CD8-positive, alpha-beta memory T cell (primary cell): ENCODE data around the gene RHOA. TPM values are rescaled to one million over a fixed set of nuclear protein-coding genes. Genes with fewer than 3 reads are reported as not detected.
A peak's percentile ranks its signal among the peaks of the same experiment; 100 is the strongest.
"Not testable (repeated sequence)": the region's sequence is repeated elsewhere in the genome, so short reads cannot be mapped to it uniquely, and the experiment has no call there.

Experiments
- CTCF ChIA-PET: fragments of 350-600 bp; sonication (Branson Sonifier 250); formaldehyde crosslinking; loops from one replicate; lab custom pipeline; 2021; ENCODE audit warnings: antibody characterized with exemption; lab: Charles Lee
- POLR2A ChIA-PET: fragments of 350-600 bp; sonication (Branson Sonifier 250); formaldehyde crosslinking; loops from one replicate; lab custom pipeline; 2021; ENCODE audit warnings: antibody characterized with exemption; lab: Charles Lee
- DNase-seq, 5 donors: peaks; one replicate each; pipeline versions ENCODE4 v3.0.0 to v3.0.0-alpha.2; 2020 to 2022; ENCODE audit warnings: mixed read lengths in 1 of 5
- H3K27ac ChIP-seq: one replicate; pipeline ENCODE4 v1.7.0; 2013; ENCODE audit warnings: low read depth, mild to moderate bottlenecking, low read length, moderate library complexity
- H3K27me3 ChIP-seq: 2 replicates; pipeline ENCODE4 v1.7.0; 2013; ENCODE audit warnings: low read length, mild to moderate bottlenecking; ENCODE audit not compliant: insufficient read depth, poor library complexity, severe bottlenecking
- H3K36me3 ChIP-seq: 2 replicates; pipeline ENCODE4 v1.7.0; 2013; ENCODE audit warnings: mild to moderate bottlenecking, low read length, moderate library complexity; ENCODE audit not compliant: insufficient read depth
- H3K4me1 ChIP-seq: 2 replicates; pipeline ENCODE4 v1.7.0; 2013; ENCODE audit warnings: mild to moderate bottlenecking, low read length, moderate library complexity; ENCODE audit not compliant: insufficient read depth
- H3K4me3 ChIP-seq: 2 replicates; pipeline ENCODE4 v1.7.0; 2013; ENCODE audit warnings: mild to moderate bottlenecking, low read length
- H3K9me3 ChIP-seq: 2 replicates; pipeline ENCODE4 v1.7.0; 2013; ENCODE audit warnings: mild to moderate bottlenecking, low read length
- H3K27ac Mint-ChIP-seq, 8 donors: one replicate each; pipeline ENCODE4 v1.8.0; 2020 to 2021; ENCODE audit warnings: mixed read lengths in 8 of 8, mild to moderate bottlenecking in 6 of 8, inconsistent platforms in 3 of 8, moderate library complexity in 3 of 8
- H3K27me3 Mint-ChIP-seq, 2 donors: one replicate each; pipeline ENCODE4 v1.8.0; 2020 to 2021; ENCODE audit warnings: mixed read lengths in 2 of 2, mild to moderate bottlenecking in 1 of 2, moderate library complexity in 1 of 2
- H3K36me3 Mint-ChIP-seq, 3 donors: one replicate each; pipeline ENCODE4 v1.8.0; 2020 to 2021; ENCODE audit warnings: mixed read lengths in 3 of 3, inconsistent platforms in 1 of 3, mild to moderate bottlenecking in 1 of 3
- H3K4me1 Mint-ChIP-seq, 3 donors: one replicate each; pipeline ENCODE4 v1.8.0; 2020 to 2021; ENCODE audit warnings: mixed read lengths in 3 of 3, inconsistent platforms in 1 of 3, mild to moderate bottlenecking in 1 of 3
- H3K4me3 Mint-ChIP-seq, 7 donors: one replicate each; pipeline ENCODE4 v1.8.0; 2020 to 2021; ENCODE audit warnings: mixed read lengths in 7 of 7, mild to moderate bottlenecking in 6 of 7, moderate library complexity in 4 of 7, inconsistent platforms in 2 of 7
- H3K9me3 Mint-ChIP-seq, 5 donors: one replicate each; pipeline ENCODE4 v1.8.0; 2020 to 2022; ENCODE audit warnings: mixed read lengths in 5 of 5, mild to moderate bottlenecking in 3 of 5, moderate library complexity in 2 of 5, inconsistent platforms in 1 of 5
- polyA plus RNA-seq: library from polyadenylated mRNA; unstranded; fragments of 300-500 nt; fragmentation: Illumina TruSeq; gene quantifications from one replicate; pipeline ENCODE4 v1.2.3, GENCODE V29; 2021
- total RNA-seq, 2 experiments: library from RNA; stranded (reverse); gene quantifications; one replicate each; pipeline ENCODE4 v1.2.3, GENCODE V29; 2021

RHOA gene
- total and polyA plus RNA-seq, 3 experiments from 2014 or later, result 478 to 678 (median 506) TPM

DNA sequence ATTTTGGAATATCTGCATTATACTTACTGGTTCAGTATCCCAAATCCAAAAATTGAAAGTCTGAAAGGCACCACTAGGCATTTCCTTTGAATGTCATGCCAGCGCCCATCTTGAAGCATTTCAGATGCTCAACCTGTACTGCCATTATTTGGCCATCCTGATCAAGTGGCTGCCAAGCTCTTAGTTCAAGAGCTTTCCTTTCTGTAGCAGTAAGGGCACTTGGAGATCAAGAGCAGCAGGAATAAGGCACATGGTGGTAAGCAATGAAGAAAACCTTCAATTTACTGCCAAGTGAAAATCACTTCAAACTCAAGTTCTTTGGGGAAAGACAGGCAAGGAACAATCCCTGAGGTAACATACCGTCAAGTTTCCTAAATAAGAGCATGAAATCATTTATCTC, 10.0 kb downstream of the RHOA start:
- Mint-ChIP-seq H3K9me3 (no peaks in the 10 kb centered on the region), H3K4me1 (peaks cover 58 to 78% (median 72%) of the 10 kb centered on the region in 3 donors), H3K36me3 (peaks cover 0 to 54% (median 5%) of the 10 kb centered on the region in 3 donors), H3K27ac (peak overlapping the region in 3 of 8 donors; percentile 32 to 52 (median 35)), H3K4me3 (no peak overlapping the region), H3K27me3 (no peaks in the 10 kb centered on the region)
- CTCF ChIA-PET, result interaction anchor here (0.6 kb wide), 1 partner anchor 690 kb away, joined by 3 read pairs; no protein-coding TSS in a partner anchor
- H3K4me1 ChIP-seq, result peaks cover 54% of the 10 kb centered on the region
- H3K4me3 ChIP-seq, result no peak overlapping the region
- H3K27me3 ChIP-seq, result no peaks in the 10 kb centered on the region
- no peaks in the 10 kb centered on the region for H3K9me3 ChIP-seq
- H3K27ac ChIP-seq, result no peak overlapping the region
- no peak for DNase-seq
- POLR2A ChIA-PET, result no interaction called here
- H3K36me3 ChIP-seq, result no peaks in the 10 kb centered on the region

- CTCF ChIA-PET, result interaction anchor here (0.6 to 1.2 kb wide), 2 partner anchors 11 to 59 kb away, joined by 4 to 6 read pairs; partner anchors contain the start of gene USP4
- POLR2A ChIA-PET, result no interaction called here
These were observed 12.3 kb downstream of the RHOA start for GRCh38 chr3:49399461-49399860.

DNA sequence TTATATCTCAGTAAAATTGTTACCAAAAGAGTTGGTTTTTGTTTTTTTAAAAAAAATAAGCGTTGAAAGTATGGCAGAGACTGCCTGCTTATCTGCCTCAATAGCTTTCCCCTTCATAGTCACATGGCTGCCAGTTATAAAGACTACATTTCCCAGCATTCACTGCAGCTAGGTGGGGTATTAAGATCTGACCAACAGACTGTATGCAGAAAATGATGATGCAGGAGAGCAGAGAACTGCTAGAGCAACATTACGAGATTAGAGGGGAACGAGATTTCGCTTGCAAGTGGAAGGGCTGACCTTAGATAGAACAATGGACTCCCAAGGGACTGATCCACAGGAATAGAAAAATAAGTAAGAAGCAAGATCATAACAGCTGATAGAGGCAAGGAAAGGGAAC, 14.3 kb downstream of the RHOA start:
- Mint-ChIP-seq H3K36me3 (peaks cover 0 to 63% (median 4%) of the 10 kb centered on the region in 3 donors), H3K4me3 (peak overlapping the region in 3 of 7 donors; percentile 1 to 12 (median 1)), H3K4me1 (peaks cover 67 to 86% (median 80%) of the 10 kb centered on the region in 3 donors), H3K27ac (peak overlapping the region in 6 of 8 donors; percentile 19 to 58 (median 28)), H3K27me3 (no peaks in the 10 kb centered on the region), H3K9me3 (no peaks in the 10 kb centered on the region)
- peaks cover 63% of the 10 kb centered on the region for H3K4me1 ChIP-seq
- H3K36me3 ChIP-seq, result no peaks in the 10 kb centered on the region
- no peak for DNase-seq
- ChIA-PET CTCF (interaction anchor here (1.6 kb wide), 1 partner anchor 57 kb away, joined by 4 read pairs; the partner anchor contains the start of gene USP4), POLR2A (no interaction called here)
- H3K4me3 ChIP-seq, result no peak overlapping the region
- H3K9me3 ChIP-seq, result no peaks in the 10 kb centered on the region
- H3K27me3 ChIP-seq, result no peaks in the 10 kb centered on the region
- no peak overlapping the region for H3K27ac ChIP-seq

More at GRCh38 chr3:49399461-49399860, 12.3 kb downstream of the RHOA start:
- Histone ChIP-seq H3K9me3 (no peaks in the 10 kb centered on the region), H3K4me3 (no peak overlapping the region), H3K27ac (no peak overlapping the region), H3K36me3 (no peaks in the 10 kb centered on the region), H3K4me1 (peaks cover 59% of the 10 kb centered on the region), H3K27me3 (no peaks in the 10 kb centered on the region)
- Mint-ChIP-seq H3K36me3 (peaks cover 0 to 60% (median 4%) of the 10 kb centered on the region in 3 donors), H3K4me3 (peak overlapping the region in 2 of 7 donors; percentile 24 to 52), H3K4me1 (peaks cover 61 to 85% (median 77%) of the 10 kb centered on the region in 3 donors), H3K27ac (peak overlapping the region in 5 of 8 donors; percentile 15 to 91 (median 40)), H3K27me3 (no peaks in the 10 kb centered on the region), H3K9me3 (no peaks in the 10 kb centered on the region)
- DNase-seq, result no peak

GRCh38 chr3:49391310-49391709, 20.5 kb downstream of the RHOA start:
- H3K36me3 ChIP-seq, H3K4me3 ChIP-seq, CTCF ChIA-PET, H3K27ac ChIP-seq, H3K27me3 Mint-ChIP-seq, H3K9me3 Mint-ChIP-seq, H3K27me3 ChIP-seq, DNase-seq, H3K4me3 Mint-ChIP-seq, H3K9me3 ChIP-seq: not testable (repeated sequence)
- H3K4me1 Mint-ChIP-seq, result peaks cover 52 to 70% (median 56%) of the 10 kb centered on the region in 3 donors
- POLR2A ChIA-PET, result interaction anchor here (0.7 kb wide), 1 partner anchor 12 kb away, joined by 5 read pairs; no protein-coding TSS in a partner anchor
- peak overlapping the region in 2 of 8 donors; percentile 9 to 47 for H3K27ac Mint-ChIP-seq
- H3K4me1 ChIP-seq, result peaks cover 43% of the 10 kb centered on the region
- H3K36me3 Mint-ChIP-seq, result peaks cover 0 to 46% (median 0%) of the 10 kb centered on the region in 3 donors

DNA sequence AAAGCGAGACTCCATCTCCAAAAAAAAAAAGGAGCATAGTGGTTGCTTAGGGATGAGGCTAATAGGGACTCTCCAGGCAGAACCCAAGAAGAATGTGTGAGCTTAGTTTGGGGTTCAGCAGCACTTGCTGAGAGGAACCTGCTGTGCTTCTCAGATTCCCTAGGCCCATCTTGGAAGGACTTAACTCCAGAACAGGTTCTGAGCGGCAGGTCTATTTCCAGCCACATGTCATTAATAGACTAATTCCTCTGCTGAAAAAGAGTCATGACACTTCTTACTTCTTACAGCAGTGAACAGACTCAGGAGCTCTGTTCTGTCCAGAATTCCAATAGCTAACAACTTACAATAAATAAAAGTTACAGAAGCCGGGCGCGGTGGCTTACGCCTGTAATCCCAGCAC, 22.5 kb downstream of the RHOA start:
- Mint-ChIP-seq H3K4me1 (peaks cover 50 to 67% (median 56%) of the 10 kb centered on the region in 3 donors), H3K36me3 (peaks cover 0 to 32% (median 0%) of the 10 kb centered on the region in 3 donors), H3K27ac (no peak overlapping the region), H3K27me3 (no peaks in the 10 kb centered on the region), H3K4me3 (peak overlapping the region in 1 of 7 donors; percentile 54), H3K9me3 (no peaks in the 10 kb centered on the region)
- H3K27me3 ChIP-seq, result no peaks in the 10 kb centered on the region
- no peak overlapping the region for H3K4me3 ChIP-seq
- H3K27ac ChIP-seq, result no peak overlapping the region
- CTCF ChIA-PET, result interaction anchor here (0.9 kb wide), 1 partner anchor 13 kb away, joined by 3 read pairs; no protein-coding TSS in a partner anchor
- peaks cover 46% of the 10 kb centered on the region for H3K4me1 ChIP-seq
- POLR2A ChIA-PET, result interaction anchor here (0.6 kb wide), 1 partner anchor 462 kb away, joined by 3 read pairs; no protein-coding TSS in a partner anchor
- H3K36me3 ChIP-seq, result no peaks in the 10 kb centered on the region
- no peaks in the 10 kb centered on the region for H3K9me3 ChIP-seq
- no peak for DNase-seq

- Mint-ChIP-seq H3K27ac (peak overlapping the region in 6 of 8 donors; percentile 5 to 76 (median 19)), H3K9me3 (no peaks in the 10 kb centered on the region), H3K36me3 (peaks cover 0 to 32% (median 0%) of the 10 kb centered on the region in 3 donors), H3K4me3 (peak overlapping the region in 2 of 7 donors; percentile 1 to 24), H3K4me1 (peaks cover 54 to 72% (median 60%) of the 10 kb centered on the region in 3 donors), H3K27me3 (peaks cover 0 to 2% of the 10 kb centered on the region in 2 donors)
- Histone ChIP-seq H3K4me3 (no peak overlapping the region), H3K36me3 (no peaks in the 10 kb centered on the region), H3K4me1 (peaks cover 46% of the 10 kb centered on the region), H3K9me3 (no peaks in the 10 kb centered on the region), H3K27ac (no peak overlapping the region), H3K27me3 (no peaks in the 10 kb centered on the region)
- ChIA-PET CTCF (no interaction called here), POLR2A (no interaction called here)
- no peak for DNase-seq
These were observed 23.4 kb downstream of the RHOA start for GRCh38 chr3:49388289-49388820.

- Mint-ChIP-seq H3K36me3 (peaks cover 0 to 29% (median 0%) of the 10 kb centered on the region in 3 donors), H3K27me3 (peaks cover 0 to 2% of the 10 kb centered on the region in 2 donors), H3K4me1 (peaks cover 52 to 72% (median 58%) of the 10 kb centered on the region in 3 donors), H3K27ac (peak overlapping the region in 7 of 8 donors; percentile 13 to 84 (median 51)), H3K9me3 (no peaks in the 10 kb centered on the region), H3K4me3 (peak overlapping the region in 2 of 7 donors; percentile 10 to 54)
- Histone ChIP-seq H3K36me3 (no peaks in the 10 kb centered on the region), H3K4me1 (peaks cover 46% of the 10 kb centered on the region), H3K27me3 (no peaks in the 10 kb centered on the region), H3K27ac (no peak overlapping the region), H3K9me3 (no peaks in the 10 kb centered on the region), H3K4me3 (no peak overlapping the region)
- DNase-seq, result no peak
- ChIA-PET POLR2A (no interaction called here), CTCF (no interaction called here)
These were observed 24.1 kb downstream of the RHOA start for GRCh38 chr3:49387721-49388120.
